HG02938 (cell line): ENCODE results near the gene FXYD1.
"Not testable (repeated sequence)": the region's sequence is repeated elsewhere in the genome, so short reads cannot be mapped to it uniquely, and the experiment has no call there.

ENCODE experiments used
- ATAC-seq: cut with Tn5 transposase; IDR thresholded peaks from one replicate; pipeline ENCODE4 v1.9.1; 2021; ENCODE audit warnings: mild to moderate bottlenecking, moderate library complexity; ENCODE audit not compliant: unreplicated experiment

The FXYD1 gene

DNA sequence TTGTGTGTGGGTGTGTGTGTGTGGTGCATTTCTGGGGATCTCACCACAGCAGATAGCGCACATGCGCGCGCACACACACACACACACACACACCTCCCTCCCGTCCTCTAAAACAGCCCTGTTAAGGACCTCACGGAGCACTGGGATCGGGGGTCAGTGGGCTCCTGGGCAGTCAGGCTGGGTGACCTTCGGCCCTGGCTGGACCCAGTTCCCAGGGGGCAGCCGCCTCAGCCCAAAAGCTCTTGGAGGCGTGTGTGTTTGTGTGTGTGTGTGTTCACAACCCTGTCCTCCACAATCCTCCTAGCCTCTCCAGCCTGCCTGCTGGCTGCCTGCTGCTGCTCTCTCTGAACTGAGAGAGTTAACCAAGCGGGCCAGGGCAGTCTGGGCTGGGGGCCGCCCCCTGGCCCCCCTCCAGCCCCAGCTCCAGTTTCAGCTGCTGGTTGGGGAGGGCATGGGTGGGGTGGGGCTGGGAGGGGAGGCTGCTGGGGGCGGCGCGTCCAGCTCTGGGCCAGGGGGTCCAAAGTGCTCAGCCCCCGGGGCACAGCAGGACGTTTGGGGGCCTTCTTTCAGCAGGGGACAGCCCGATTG lies at the start of gene FXYD1:
FXYD1 (plus strand) TSS at position 520 of the 588 bp plus-strand sequence. CDS start 1,256 bp downstream, outside the sequence.
- ATAC-seq: no peak

DNA sequence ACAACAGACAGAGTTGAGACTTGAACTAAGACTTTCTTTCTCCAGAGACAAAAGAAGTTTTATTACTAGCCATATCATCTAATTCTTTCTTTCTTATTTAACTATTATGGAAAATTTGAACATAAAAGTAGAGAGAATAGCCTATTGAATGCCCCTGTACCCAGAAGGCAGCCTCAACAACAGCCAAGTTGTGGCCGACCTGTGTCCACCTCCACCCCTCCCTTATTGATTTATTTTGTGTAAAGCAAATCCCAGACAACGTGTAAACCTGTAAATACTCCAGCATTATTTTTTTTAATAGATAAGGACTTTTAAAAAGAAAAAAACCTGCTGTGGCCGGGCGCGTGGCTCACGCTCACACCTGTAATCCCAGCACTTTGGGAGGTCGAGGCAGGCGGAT lies 49.1 kb upstream of the FXYD1 start:
- ATAC-seq: no peak

DNA sequence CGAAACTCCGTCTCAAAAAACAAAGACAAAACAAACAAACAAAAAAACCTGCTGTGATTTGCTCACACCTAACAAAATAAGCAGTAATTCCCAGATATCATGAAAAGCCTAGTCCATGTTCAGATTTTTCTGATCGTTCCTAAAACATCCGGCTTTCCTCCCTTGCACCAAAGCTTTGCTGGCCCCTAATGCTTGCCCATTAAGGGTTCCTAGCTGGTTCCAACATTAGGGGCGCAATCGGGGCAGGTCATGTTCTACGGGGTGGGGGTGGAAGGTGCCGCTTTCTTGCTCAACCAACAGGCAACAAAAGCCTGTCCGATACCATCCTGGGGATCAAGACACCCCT lies 48.5 kb upstream of the FXYD1 start:
- no peak for ATAC-seq

DNA sequence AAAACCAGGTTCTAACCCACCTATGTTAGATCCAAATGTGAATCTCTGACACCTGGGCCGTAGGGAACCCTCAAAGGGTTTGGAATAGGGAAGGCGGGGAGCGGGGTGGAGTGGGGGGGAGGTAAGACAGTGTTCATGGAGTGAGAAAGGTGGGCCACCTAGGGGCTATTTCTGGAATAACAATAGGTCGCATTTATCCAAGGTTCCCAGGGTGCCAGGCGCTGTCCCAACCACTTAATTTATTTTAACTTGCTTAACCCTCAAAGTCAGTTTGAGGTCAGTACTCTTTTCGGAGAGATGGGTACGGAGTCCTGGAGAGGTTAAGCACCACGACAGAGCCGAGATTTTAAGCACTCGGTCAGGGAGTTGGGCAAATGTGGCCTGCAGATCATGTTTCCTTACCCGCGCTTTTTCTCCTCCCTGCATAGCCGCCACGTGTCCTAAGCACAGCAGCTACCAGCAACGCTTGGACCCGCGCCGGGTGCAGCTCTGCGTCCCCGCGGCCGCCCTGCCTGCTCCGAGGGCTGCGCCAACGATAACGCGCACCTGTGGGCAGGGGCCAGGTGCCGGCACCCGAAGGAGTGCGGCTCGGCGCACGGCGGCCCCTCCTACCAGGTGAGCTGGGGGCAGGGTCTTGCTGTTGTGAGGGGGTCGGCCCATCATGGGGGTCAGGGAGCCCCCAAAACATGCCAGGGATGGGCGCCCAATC lies 48.0 kb upstream of the FXYD1 start:
- ATAC-seq: no peak

DNA sequence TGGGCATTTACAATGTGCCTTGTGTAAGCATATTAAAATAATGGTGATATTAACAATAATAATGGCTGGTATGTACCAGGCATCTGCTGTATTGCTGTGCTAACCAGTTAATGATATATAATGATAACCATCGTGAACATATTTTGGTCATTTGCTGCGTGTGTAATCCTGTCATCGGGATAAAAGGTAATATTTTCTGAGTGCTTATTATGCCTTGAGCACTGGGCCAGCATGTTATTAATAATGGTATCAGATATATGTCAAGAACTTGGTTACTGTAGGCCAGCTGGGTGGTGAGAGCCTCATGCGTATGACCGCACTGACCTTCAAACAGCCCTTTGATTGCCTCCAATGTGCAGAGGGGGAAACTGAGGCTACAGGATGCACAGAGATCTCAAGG lies 45.2 kb upstream of the FXYD1 start:
- ATAC-seq: no peak

DNA sequence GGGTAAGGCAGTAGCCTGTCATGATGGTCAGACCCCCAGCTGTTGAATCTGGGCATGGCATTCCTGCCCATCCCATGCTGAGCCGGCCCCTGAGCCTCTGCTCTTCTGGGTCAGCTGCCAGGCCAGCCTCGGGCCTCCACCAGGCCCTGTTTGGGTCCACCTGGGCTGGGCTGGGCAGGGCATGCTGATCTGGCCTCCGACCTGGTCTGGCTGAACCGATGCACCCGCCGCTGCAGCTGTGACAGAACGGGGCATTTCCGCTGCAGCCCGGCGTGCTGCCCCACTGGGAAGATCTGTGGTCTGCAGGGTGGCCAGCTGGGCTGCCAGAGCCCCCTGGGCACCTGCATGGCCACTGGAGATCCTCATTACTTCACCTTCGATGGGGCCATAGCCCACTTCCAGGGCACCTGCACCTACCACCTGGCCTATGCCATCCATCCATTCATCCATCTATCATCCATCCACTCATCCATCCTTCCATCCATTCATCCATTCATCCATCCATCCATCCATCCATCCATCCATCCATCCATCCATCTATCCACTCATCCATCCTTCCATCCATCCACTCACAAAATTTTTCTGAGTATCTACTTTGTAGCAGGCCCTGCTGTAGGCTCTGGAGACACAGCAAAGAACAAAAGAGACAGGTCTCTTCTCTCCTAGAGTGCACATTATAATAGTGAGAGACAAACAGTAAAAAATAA lies 44.5 kb upstream of the FXYD1 start:
- ATAC-seq: no peak

DNA sequence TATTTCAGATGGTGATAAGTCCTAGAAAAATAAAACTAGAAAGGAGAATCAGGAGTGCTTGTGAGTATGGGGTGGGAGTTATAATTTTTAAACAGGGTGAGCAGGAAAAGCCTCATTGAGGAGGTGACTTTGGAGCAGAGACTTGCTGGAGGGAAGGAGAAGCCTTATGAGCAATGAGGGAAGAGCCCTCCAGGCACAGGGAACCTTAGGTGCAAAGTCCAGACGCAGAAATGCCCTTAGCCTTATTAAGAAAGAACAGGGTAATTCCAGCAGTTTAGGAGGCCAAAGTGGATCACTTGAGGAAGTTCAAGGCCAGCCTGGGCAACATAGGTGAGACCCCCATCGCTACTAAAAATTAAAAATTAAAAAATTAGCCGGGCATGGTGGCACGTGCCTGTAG lies 44.0 kb upstream of the FXYD1 start:
- no peak for ATAC-seq

DNA sequence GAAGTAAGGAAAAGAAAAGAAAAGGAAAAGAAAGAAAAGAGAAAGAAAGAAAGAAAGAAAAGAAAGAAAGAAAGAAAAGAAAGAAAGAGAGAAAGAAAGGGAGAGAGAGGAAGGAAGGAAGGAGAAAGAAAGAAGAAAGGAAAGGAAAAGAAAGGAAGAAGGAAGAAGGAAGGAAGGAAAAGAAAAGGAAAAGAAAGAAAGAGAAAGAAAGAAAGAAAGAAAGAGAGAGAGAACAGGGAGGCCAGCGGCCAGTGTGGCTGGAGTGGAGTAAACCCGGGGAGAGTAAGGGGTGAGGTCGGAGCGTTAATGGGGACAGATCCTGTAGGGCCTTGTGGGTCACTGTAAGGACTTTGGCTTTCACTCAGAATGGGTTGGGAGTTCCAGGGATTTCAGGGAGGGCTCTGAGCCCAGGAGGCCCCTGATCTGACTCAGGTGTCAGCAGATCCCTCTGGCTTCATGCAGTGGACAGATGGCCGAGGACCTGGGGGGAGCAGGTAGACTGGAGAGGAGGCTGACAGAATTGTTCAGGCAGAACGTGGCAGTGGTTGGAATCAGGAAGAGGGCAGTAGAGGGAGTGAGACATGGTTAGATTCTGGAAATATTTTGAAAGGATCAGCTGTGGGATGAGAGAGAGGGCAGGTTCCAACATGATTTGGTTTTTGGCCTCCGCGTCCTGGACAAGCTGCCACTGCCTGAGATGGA lies 42.8 kb upstream of the FXYD1 start:
- no peak for ATAC-seq

DNA sequence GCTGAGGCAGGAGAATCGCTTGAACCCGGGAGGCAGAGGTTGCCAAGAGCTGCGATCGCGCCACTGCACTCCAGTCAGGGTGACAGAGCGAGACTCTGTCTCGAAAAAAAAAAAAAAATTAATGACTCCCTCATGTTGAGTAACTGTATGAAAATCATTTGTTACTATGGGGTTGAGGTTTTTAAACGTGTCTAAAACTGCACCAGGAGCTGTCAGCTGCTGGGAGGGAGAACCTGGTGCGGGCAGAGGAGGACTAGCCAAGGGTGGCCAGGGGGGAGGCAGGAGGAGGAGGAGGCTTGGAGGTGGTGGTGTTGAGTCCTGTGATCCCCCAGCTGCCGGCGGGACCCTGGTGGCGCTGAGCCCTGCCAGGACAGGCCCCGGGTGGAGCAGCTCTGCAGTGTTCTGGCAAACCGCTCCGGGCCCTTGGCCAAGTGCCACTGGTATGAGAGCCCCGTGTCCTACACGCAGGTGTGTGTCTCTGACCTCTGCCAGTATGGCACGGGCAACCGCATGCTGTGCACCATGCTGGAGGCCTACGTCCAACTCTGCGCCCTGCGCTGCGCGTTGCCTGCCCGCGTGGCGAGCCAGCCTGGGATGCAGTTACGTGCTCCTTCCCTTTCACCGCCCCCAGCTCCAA lies 40.1 kb upstream of the FXYD1 start:
- ATAC-seq: no peak

DNA sequence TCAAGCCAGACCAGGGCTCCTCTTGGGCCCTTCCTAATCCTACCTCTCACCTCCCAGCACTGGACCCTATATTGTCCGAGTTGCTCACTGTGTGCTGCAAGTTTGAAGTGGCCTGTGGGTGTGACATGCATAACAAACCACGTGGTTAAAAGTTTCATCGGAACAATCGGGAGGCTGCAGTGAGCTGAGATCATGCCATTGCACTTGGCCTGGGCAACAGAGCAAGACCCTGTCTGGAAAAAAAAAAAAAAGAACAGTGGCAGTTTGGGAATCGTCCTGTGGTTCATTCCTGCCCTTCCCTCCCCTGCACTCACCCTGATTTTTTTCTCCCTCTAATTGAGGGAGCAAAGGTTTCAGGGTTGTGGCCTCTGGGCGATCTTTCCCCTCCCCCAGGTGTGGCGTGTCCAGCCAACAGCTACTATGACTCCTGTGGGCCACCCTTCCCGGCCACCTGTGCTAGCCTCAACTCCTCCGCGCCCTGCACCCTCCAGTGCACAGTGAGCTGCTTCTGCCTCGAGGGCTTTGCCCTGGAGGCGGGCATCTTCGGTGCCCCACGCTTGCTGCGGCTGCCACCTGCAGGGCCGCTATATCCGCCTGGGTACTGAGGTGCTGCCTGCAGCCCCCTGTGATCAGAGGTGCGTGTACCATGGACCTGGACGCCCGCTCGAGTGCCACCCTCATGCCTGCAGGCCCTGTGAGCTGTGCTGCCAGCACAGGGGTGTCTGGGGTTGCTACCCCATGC lies 39.3 kb upstream of the FXYD1 start:
- no peak for ATAC-seq

DNA sequence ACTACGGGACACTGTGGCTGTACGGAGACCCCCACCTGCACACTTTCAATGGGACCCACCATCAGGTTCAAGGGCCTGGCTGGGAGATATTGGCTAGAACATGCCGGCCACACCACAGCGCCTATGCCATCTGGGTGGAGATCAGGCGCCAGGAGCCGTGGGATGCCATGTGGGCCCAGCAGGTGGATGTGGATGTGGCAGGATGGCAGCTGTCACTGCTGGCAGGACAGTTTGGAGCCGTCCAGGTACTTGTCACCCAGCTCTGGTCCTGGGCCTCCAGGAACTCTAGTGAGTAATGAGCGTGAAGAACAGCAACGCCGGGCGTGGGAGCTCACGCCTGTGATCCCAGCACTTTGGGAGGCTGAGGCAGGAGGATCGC lies 38.7 kb upstream of the FXYD1 start:
- no peak for ATAC-seq

DNA sequence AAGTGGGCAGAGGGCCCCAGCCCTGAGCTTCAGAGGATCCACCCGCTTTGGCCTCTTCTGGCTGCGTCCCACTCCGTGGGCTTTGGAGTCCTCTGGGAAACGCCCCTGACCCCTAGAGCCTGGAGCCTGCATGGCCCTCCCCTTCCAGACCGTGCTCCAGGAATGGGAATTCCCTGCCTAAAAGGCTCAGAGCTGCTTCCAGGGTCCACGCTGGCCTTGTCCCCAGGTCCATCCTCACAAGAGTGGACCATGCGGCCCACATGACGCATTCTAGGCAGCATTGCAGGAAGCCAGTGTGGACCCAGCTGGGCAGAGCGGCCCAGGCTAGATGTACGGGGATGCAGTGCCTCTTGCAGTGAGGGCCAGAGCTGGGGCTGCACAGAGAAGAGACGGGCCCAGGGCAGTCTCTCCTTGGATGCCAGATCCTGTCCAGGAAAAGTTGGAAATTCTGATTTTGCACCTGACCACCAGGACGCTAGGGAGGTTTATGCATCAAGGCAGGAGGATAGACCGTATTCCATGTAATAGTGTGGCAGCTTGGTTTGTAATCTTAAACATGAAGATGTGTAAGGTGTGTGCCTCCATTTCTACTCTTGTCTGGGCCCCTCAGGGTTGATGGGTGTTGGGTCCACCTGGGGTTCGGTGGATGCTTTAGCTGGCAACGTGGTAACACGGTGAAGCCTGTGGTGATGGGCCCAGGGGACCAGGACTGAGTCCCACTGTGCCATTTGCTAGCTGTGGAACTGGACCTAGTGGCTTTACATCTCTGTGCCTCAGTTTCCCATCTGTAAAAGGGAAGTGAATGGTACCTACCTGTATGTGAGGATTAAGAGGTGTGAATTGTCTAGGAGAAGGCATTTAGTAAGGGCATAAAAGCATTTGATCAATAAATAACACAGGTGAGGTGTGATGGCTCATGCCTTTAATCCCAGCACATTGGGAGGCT lies 37.8 kb upstream of the FXYD1 start:
- ATAC-seq: no peak

DNA sequence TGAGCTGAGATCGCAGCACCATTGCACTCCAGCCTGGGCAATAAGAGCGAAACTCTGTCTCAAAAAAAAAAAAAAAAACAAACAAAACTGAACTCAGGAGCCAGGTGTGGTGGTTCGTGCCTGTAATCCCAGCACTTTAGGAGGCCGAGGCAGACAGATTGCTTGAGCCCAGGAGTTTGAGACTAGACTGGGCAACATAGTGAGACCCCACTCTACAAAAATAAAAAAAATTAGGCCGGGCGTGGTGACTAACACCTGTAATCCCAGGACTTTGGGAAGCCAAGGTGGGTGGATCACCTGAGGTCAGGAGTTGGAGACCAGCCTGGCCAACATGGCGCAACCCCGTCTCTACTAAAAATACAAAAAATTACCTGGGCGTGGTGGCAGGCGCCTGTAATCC lies 36.7 kb upstream of the FXYD1 start:
- not testable (repeated sequence) for ATAC-seq

DNA sequence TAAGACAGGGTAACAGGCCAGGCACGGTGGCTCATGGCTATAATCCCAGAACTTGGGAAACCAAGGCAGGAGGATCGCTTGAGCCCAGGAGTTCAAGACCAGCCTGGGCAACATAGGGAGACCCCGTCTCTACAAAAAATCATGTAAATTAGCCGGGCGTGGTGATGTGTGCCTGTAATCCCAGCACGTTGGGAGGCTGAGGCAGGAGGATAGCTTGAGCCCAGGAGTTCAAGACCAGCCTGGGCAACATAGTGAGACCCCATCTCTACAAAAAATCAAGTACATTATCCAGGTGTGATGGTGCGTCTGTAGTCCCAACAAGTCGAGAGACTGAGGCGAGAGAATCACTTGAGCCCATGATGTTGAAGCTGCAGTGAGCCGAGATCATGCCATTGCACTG lies 35.0 kb upstream of the FXYD1 start:
- ATAC-seq: not testable (repeated sequence)

DNA sequence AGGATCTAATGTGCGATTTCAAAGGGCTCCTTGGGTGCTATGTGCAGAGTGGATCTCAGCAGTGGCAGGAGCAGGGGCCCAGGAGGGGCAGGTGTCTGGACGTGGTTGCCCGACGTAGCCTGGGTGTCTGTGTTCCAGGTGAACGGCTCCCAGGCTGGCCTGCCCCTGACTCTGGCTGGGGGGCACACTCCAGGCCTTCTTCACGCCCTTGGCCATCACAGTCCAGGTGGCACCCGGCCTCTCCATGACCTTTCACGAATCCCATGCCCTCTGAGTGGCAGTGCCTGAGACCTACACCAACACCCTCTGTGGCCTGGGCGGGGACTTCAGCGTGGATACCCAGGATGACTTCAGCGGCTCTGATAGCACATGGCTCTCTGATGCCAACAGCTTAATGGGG lies 34.3 kb upstream of the FXYD1 start:
- no peak for ATAC-seq

DNA sequence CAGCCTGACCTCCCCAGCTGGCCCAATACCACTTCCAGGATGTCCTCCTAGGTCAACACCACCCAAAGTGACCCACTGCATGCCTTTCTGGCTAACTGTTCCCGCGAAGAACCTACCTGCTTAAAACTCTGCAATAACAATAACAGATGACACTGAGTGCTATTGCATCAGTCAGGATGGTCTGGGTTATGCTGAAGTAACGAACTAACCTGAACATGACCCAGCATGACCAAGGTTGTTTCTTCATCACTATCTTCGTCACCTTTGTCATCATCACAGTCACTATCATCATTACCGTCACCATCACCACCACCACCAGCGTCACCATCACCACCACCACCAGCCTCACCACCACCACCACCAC lies 33.6 kb upstream of the FXYD1 start:
- ATAC-seq: no peak

DNA sequence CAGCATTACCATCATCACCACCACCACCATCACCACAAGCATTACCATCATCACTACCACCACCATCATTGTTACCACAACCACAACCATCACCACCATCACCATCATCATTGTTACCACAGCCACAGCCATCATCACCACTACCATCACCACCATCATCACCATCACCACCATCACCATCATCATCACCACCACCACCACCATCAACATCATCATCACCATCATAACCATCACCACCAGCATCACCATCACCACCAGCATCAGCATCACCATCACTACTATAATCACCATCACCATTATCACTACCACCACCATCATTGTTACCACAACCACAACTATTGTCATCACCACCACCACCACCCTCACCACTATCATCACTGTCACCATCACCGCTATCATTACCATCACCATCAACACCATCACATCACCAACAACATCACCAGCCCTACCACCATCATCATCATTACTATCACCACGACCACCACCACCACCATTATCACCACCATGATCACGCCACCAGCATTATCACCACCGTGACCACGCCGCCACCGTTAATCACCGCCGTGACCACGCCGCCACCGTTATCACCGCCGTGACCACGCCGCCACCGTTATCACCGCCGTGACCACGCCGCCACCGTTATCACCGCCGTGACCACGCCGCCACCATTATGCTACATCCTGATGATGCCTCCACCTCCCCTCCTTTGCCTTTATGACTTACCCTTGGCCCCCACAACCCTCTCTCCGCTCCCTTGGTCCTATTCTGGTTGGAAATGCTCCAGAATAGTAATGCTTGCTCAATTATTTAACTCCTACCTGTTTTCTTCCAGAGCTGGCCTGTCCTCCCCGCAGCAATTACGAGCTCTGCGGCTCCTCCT lies 33.0 kb upstream of the FXYD1 start:
- ATAC-seq: no peak

DNA sequence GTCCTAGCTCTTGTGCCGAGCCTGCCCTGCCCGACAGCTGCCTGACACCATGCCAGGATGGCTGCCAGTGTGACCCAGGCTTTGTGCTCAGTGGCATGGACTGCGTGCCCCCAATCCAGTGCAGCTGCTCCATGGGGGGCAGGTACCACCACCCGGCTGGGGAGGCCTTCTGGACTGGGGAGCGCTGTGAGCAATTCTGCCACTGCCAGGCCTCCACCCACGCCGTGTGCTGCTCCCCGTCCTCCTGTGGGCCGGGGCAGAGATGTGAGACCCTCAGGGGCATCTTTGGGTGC lies 32.4 kb upstream of the FXYD1 start:
- ATAC-seq: no peak
